Measurements from ENCODE around the gene POLDIP2.

The POLDIP2 gene

DNA sequence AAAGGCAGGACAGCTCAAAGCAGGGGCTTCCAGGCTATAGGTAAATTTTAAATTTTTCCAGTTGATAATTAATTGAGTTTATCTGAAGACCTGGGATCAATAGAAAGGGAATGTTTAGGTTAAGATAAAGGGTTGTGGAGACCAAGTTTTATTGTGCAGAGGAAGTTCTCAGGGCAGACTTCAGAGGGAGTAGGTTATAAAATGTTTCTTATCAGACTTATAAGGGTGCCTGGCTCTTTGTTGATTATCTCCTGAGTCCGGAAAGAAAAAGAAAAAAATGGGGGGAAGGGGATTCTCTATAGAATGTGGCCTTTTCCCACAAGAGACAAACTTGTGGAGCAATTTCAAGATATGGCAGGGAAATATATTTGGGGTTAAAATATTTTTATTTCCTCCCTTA is 32.8 kb upstream of the POLDIP2 start:
- DNase-seq: no peak

DNA sequence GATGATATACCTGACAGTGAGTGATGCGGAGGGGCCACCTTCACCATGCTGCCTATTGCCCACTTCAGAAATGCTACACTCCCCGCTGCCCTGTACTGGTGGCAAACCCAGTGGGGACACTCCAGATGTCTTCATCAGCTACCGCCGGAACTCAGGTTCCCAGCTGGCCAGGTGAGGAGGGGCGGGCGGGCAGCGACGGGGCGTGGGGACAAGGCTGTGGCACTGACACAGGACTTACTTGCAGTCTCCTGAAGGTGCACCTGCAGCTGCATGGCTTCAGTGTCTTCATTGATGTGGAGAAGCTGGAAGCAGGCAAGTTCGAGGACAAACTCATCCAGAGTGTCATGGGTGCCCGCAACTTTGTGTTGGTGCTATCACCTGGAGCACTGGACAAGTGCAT is 30.8 kb upstream of the POLDIP2 start:
- DNase-seq: no peak

DNA sequence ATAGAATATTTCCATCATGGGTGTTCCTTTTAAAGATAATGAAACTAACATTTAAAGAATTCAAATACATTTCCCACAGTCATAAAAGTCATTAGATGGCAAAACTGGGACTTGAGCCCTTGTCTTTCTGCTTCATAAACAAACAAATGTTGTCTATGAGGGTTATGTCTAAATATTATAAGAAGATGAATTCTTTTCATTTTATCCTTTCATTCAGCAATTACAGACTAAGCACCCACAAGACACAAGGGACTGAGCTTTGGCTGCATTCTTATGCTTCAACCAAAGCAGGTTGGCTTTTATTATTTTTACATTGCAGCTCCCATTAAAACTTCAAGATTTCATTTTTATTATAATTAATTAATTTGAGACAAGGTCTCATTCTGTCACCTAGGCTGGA is 29.1 kb upstream of the POLDIP2 start:
- no peak for DNase-seq

DNA sequence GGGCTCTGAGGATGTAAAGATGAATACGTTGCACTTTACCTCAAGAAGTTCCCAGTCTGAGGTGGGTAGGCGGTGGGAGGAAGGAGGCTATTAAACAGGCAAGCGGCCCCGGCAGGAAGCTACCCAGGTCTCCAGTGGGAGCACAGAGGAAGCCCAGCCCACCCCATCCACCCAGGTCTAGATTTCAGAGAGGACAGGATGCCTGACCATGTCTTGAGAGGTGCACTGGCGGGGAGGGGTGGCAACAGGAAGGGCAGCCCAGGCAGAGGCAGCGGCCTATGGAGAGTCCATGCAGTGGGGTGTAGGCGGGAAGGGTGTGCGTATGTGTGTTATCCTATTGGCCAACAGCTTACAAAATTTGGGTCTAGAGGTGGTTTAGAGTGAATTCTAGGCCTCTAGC is 28.1 kb upstream of the POLDIP2 start:
- DNase-seq: no peak

DNA sequence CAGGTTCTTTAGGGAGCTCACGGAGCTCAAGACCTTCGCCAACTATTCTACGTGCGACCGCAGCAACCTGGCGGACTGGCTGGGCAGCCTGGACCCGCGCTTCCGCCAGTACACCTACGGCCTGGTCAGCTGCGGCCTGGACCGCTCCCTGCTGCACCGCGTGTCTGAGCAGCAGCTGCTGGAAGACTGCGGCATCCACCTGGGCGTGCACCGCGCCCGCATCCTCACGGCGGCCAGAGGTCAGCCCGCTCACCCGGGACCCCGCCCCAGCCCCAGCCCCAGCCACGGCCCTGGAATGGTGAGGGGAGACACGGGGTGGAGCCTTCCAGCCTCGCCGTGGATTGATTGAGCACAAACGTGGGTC is 27.7 kb upstream of the POLDIP2 start:
- DNase-seq: no peak

DNA sequence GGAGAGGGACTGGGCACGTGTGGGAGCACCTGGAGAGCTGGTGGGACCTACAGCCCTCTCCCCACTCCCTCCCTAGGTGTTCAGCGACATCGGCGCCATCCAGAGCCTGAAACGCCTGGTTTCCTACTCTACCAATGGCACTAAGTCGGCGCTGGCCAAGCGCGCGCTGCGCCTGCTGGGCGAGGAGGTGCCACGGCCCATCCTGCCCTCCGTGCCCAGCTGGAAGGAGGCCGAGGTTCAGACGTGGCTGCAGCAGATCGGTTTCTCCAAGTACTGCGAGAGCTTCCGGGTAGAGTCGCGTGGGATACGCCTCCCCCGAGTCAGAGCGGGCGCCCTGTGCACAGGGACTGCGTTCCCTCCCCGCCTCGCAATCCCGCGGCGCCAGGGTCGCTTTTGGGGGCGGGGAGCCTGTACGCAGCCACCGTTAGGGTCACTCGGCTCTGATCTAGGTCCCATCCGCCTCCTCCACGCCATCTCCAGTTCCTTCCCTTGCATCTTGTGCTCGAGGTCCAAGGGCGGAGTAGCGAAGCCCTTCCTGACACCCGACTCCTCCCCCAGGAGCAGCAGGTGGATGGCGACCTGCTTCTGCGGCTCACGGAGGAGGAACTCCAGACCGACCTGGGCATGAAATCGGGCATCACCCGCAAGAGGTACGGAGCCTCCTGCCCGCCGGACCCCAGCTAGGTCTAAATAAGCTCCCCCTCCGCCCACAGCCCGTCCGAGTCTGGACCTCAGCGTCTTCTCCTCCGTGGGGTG is 27.1 kb upstream of the POLDIP2 start:
- DNase-seq: no peak

DNA sequence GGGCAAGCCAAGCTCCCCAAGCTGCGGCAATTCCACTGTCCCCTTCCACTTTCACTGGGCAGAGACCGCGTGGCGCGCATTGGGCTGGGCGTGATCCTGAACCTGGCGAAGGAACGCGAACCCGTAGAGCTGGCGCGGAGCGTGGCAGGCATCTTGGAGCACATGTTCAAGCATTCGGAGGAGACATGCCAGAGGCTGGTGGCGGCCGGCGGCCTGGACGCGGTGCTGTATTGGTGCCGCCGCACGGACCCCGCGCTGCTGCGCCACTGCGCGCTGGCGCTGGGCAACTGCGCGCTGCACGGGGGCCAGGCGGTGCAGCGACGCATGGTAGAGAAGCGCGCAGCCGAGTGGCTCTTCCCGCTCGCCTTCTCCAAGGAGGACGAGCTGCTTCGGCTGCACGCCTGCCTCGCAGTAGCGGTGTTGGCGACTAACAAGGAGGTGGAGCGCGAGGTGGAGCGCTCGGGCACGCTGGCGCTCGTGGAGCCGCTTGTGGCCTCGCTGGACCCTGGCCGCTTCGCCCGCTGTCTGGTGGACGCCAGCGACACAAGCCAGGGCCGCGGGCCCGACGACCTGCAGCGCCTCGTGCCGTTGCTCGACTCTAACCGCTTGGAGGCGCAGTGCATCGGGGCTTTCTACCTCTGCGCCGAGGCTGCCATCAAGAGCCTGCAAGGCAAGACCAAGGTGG is 24.0 kb upstream of the POLDIP2 start:
- DNase-seq: no peak

DNA sequence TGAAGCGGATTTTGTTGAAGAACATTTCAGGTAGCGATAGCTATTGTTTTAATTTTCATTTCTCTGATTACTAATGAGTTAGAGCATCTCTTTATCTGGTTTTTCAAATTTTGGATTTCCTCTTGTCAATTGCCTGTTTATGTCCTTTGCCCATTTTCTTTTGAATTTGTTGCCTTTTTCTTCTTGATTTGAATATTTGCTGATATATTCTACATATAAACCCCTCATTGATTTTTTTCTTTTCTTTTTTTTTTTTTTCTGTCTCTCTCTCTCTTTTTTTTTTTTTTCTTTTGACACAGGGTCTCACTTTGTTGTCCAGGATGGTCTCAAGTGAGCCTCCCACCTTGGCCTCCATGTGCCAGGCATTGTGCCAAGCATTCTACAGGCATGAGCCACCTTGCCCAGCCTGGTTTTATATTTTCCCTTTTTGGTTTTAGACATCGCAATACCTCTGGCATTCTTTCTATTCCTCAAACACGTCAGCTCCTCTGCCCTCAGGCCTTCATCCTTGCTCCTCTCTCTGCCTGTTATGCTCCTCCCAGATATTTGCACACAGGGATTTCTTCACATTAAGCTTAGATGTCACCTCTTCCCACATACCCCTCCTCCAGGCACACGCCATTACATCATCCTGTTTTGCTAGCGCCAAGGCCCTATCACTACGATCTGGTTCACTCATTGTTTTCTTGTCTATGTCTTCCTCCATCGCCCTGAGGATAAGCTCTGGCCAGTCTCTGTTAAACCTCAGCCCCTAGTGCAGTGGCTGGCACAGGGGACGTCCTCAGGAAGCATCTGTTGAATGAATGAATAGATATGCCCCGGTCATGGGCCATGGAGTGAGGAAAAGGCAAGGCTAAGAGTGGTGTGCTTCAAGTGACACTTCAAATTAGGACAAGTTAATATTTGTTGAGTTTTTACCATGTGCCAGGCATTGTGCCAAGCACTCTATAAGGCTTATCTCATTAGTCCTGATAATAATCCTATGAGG is 22.8 kb upstream of the POLDIP2 start:
- DNase-seq: no peak

DNA sequence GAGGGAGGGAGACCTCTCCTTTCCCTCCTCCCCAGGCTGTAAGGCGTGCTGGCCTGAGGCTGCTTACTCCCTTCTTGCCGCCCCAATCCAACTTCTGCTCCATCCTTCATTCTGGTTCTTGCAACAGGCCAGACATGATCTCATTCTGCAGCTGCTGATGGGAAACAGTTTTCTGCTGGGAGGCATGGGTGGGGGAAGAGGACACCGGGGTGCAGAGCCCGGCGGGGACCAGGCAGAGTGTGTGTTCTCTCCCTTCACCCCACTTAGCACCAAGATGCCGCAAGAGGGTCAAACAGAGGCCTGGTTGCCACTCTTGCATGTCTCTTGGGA is 15.6 kb upstream of the POLDIP2 start:
- DNase-seq: no peak

DNA sequence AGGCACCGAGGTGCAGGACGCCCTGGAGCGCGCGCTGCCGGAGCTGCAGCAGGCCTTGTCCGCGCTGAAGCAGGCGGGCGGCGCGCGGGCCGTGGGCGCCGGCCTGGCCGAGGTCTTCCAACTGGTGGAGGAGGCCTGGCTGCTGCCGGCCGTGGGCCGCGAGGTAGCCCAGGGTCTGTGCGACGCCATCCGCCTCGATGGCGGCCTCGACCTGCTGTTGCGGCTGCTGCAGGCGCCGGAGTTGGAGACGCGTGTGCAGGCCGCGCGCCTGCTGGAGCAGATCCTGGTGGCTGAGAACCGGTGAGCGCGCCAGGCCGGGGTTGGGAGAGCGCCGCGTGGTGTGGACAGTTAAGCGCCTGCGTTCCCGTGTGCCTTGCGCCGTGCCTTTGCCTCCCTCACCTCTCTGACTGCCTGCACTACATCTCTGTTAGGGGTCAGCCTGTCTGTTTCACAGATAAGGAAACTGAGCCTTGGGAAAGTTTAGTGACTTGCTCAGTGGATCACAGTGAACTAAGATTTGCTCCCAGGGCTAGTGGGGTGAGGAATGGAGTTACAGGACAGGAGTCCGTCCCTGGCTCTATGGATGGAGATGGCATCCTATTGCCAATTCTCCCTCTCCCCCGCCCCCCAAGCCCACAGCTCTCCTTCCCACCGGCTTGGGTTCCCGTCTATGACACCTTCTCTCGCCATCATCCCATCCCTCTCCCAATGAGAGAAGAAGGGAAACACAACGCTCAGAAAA is 15.0 kb upstream of the POLDIP2 start:
- DNase-seq: no peak

DNA sequence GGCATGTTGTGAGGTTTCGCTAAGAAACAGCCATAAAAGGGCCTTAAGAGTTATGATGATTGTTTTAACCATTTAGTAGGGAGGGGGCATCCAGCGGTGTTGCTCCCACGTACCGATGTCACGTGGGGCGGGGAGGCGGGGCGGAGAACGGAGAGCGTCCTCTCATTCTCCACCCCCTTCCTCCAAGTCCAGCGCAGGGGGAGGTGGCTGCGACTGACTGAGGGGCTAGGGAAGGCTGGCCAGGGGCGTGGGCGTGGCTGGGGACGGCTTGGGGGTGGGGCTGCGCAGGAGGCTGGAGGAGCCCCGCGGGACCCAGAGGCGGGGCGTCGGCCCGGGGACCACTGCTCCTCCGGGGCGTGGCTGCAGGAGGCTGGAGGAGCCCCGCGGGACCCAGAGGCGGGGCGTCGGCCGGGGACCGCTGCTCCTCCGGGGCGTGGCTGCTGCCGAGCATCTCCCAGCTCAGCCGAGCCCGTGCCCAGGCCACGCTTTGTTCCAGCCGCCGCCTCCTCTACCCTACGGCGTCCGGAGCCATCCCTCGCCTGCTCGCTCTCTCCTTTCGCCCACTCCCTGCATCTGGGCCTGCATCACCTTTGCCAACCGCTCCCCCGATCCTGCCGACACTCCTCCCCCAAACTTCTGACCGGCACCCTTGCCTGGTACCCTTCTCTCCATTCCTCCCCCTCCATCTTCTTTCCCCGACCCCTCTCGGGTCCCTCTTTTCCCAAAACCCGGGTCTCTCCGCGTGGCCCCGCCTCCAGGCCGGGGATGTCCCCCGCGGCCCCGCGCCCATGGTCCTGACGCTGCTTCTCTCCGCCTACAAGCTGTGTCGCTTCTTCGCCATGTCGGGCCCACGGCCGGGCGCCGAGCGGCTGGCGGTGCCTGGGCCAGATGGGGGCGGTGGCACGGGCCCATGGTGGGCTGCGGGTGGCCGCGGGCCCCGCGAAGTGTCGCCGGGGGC is 14.2 kb upstream of the POLDIP2 start, which contains the start of gene SARM1:
TSS of gene SARM1 (plus strand) at position 450 of the 958 bp plus-strand sequence. CDS start at position 789, 339 bp downstream.
- DNase-seq: peak; percentile 49

DNA sequence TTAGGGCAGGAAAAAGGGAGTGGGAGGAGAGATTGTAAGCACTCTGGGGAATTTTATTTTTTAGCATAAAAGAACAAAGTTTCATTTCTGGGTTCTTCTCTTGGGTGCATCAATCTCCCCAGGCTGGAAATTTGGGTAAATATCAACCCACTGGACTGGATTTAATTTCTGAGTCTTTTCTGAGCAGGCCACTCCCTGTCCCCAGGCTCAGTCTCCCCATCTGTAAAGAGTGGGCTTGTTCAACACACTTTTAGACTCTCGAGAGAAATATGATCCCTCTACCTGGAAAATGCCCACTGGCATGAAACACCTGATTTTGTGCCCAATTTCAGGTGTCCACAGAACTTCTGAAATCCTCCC is 13.4 kb upstream of the POLDIP2 start:
- no peak for DNase-seq

DNA sequence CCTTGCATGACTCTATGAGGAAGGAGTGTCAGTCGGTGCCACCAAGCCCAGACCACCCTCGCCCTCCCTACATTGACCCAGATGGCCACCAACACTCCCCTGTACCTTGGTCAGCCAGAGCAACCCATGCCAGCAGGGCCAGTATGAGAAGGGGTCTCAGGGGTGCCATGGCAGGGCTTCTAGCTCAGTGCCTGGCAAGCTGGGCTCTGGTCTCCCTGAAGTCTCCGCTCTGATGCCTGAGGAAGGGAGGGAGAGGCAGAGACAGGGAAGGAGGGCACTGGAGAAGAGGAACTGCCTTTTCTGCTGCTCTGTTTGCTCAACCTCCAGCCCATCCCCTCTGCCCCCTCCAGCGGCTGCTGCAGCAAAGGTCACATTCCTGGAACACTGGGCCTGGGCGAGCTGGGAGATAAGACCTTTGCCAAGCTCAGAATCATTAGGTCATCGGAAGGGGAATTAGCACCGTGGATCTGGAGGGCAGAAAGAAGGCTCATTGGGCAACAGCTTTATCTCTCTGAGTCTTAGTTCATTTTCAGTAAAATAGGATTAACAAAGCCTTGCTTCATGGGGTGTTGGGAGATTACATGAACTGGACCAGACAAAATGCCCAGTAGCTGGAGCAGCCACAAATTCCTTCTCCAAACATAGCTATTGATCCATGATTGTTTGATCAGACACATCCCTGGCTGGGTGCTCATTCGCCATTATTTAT is 12.9 kb upstream of the POLDIP2 start, which contains the start of gene VTN:
TSS of gene VTN (minus strand) at position 273 of the 709 bp plus-strand sequence. CDS start at position 169, 104 bp downstream.
- DNase-seq: no peak

DNA sequence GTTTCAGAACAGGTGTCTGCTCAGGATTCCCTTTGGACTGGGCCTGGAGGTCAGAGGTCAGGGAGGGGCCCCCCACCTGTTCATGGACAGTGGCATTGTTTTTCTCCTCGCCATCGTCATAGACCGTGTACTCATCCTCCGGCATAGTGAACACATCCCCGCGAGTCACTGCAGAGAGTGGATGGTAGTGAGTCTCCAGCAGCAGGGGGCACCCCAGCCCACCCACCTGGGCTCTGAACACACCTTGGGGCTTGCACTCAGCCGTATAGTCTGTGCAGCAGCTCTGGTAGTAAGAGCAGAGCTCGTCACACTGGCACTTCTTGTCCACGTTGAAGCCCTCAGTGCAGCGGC is 12.3 kb upstream of the POLDIP2 start:
- DNase-seq: no peak

DNA sequence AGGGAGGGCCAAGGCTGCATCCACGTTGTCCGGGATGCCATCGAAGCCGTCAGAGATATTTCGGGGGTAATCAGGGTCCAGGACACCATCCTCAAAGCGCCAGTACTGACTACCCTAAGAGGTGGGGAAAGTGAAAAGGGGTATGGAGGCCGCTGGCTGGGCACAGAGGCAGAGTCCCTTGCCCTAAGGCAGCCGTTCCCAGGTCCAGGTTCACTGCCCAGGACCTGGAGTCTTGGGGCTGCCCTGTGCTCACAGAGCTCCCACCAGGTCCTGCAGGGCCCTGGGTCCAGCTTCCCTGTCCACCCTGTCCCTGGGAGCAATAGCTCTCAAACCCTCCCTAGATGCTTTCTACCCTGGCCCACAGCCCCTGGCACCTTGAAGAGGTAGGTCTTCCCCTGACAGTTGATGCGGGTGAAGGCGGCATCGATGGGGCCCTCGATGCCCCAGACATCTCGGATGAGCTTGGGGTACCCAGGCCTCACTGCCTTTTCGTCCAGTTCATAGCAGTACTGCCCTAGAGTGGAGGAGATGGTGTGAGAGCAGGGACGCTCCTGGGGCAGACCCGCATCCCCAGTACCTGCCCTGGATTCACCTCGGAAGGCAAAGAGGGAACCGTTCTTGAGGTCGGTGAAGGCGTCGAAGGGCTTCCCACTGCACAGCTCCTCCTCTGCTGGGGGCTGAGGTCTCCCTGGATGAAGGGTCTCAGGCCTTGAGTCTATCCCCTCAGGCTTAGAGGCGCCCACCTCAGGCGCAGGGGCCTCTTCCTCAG is 11.8 kb upstream of the POLDIP2 start:
- no peak for DNase-seq

DNA sequence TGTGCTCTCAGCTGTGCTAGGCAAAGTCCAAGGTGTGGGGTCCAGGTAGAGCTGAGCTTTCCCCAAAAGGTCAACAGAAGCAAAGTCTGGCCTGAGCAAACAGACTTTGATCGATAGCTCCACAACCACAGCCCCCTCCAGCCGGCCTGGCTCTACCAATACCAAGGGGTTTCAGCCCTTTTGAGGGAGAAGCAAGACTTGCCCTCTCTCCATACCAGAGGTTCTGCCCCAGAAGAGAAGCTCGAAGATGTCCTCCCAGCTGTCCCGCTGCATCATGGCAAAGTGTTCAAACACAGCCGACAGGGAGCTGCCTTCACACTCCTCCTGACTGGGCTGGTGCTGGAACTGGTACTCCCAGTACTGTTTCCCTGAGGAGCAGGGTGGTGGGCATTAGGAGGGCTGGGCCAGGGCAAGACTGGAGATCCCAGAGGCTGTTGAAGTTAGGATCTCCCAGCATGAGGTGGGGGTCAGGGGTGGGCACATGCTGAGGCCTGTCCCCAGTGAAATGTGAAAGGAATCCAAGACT is 11.0 kb upstream of the POLDIP2 start:
- no peak for DNase-seq

DNA sequence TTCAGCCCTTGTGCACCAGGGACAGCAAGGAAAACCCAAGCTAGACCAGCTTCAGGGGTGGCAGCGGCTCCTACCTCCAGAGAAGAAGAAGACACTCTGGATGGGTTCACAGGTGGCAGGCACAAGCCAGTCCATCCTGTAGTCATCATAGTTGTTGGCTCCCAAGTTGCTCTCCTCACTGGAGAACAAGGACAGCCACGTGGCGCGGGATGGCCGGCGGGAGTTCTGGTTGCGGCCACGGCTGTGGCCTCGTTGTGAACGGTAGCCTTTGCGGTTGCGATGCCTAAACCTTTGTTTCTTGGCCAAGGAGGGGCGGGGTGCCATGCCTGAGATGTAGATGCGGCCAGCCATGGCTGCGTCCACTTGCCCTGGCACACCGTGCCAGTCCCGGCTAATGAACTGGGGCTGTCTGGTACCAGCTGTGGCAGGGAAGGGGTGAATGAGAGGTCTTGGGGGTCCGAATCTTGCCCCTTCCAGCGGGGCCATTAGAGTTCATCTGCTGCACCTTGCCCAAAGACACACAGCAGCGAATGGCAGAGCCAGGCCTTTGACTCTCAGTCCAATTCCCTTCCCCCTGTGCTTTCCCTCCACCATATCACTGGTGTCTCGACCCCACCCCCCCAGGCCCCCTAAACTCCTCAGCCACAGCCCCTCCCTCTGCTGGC is 10.4 kb upstream of the POLDIP2 start:
- no peak for DNase-seq

DNA sequence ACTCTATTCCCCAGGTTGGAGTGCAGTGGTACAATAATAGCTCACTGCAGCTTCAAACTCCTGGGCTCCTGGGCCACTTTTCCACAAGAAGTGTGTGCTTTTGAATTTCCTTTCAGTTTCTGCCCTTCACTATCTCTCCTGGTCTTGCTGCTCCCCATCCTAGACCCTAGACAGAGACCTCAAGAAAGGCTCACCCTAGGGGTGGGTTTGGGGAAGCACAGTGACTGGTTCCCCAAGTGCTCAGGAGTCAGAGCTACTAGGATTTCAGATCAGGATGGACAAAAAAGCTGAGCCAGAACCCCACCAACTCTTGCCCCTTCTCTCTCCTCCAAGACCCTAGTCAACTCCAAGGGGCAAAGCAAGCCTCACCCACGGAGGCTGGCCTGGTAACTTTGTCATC is 9.3 kb upstream of the POLDIP2 start:
- no peak for DNase-seq

DNA sequence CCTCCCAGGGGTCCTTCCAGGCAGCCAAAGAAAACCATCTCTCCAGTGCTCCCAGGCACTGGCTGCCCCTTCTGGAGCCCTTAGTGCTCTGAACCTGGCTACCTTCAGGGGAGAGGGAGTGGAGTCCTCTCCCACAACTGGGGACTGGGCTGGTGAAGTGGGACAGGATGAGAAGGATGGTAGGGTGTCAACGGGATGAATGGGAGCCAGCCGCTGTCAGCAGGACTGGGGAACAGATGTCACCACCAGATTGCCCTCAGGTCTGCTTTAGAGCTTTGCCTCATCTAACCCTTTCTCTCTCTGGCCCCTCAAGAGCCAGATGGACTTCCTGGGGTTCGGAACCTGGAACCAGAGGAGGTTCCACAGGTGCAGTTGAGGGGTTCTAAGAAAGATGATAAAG is 8.2 kb upstream of the POLDIP2 start:
- DNase-seq: no peak
